ENCODE measurements around the gene FREM2. TPM values are rescaled to one million over a fixed set of nuclear protein-coding genes. Genes with fewer than 3 reads are reported as not detected.

FREM2 gene
- total RNA-seq, 2 experiments from 2014 or later: not detected

GRCh38 chr13:38755793-38756192 lies 68.9 kb downstream of the FREM2 start:
- H3K36me3 ChIP-seq (ENCODE audit: insufficient read depth, low read length): no peaks in the 10 kb centered on the region
- no peaks in the 10 kb centered on the region for H3K9me2 ChIP-seq (ENCODE audit: insufficient read depth, low read length)
- TF ChIP-seq CTCF (conservative IDR thresholded peaks at IDR 0.05; ENCODE audit: low read length) (no peak), EZH2phosphoT487 (IDR thresholded peaks at IDR 0.05; ENCODE audit: borderline replicate concordance, low read depth, low read length) (no peak)
- no peak overlapping the region for H2AFZ ChIP-seq (ENCODE audit: low read length)
- H3K27ac ChIP-seq (ENCODE audit: low read depth, low read length, poor library complexity, severe bottlenecking): no peak overlapping the region
- H3K9me3 ChIP-seq (ENCODE audit: low read length): no peaks in the 10 kb centered on the region
- DNase-seq (ENCODE audit: low spot score): no peak
- no peaks in the 10 kb centered on the region for H4K20me1 ChIP-seq (ENCODE audit: insufficient read depth, low read length)
- no peaks in the 10 kb centered on the region for H3K79me2 ChIP-seq (ENCODE audit: insufficient read depth, low read depth, low read length)
- CTCF ChIA-PET (ENCODE audit: unreplicated experiment): no interaction called here
- POLR2A ChIA-PET: no interaction called here
- H3K4me3 ChIP-seq (ENCODE audit: low read depth, low read length, poor library complexity, severe bottlenecking): no peak overlapping the region
- intact Hi-C loops (cut with micrococcal nuclease; ENCODE audit: unreplicated experiment): no loop called here
- no peak overlapping the region for H3K4me2 ChIP-seq (ENCODE audit: low read length)
- H3K4me1 ChIP-seq (ENCODE audit: insufficient read depth, low read length, poor library complexity, severe bottlenecking): no peaks in the 10 kb centered on the region
- BruUV-seq (replicated peaks): no TSS peak

GRCh38 chr13:38758277-38758676 lies 71.4 kb downstream of the FREM2 start:
- no TSS peak for BruUV-seq (replicated peaks)
- intact Hi-C loops (cut with micrococcal nuclease; ENCODE audit: unreplicated experiment): no loop called here

GRCh38 chr13:38759390-38759789 lies 72.5 kb downstream of the FREM2 start:
- H3K36me3 ChIP-seq (ENCODE audit: insufficient read depth, low read length): no peaks in the 10 kb centered on the region
- H3K4me3 ChIP-seq (ENCODE audit: low read depth, low read length, poor library complexity, severe bottlenecking): no peak overlapping the region
- POLR2A ChIA-PET: interaction anchor here (0.6 to 1.2 kb wide), 4 partner anchors 10 to 1359 kb away, joined by 3 to 5 read pairs (median 4); no protein-coding TSS in a partner anchor
- CTCF ChIA-PET (ENCODE audit: unreplicated experiment): no interaction called here
- no peaks in the 10 kb centered on the region for H3K79me2 ChIP-seq (ENCODE audit: insufficient read depth, low read depth, low read length)
- no peak overlapping the region for H2AFZ ChIP-seq (ENCODE audit: low read length)
- no TSS peak for BruUV-seq (replicated peaks)
- no peaks in the 10 kb centered on the region for H3K9me2 ChIP-seq (ENCODE audit: insufficient read depth, low read length)
- no peak for TF ChIP-seq EZH2phosphoT487 (IDR thresholded peaks at IDR 0.05; ENCODE audit: borderline replicate concordance, low read depth, low read length)
- TF ChIP-seq CTCF (conservative IDR thresholded peaks at IDR 0.05; ENCODE audit: low read length): no peak
- no peaks in the 10 kb centered on the region for H3K9me3 ChIP-seq (ENCODE audit: low read length)
- no peak overlapping the region for H3K4me2 ChIP-seq (ENCODE audit: low read length)
- no peaks in the 10 kb centered on the region for H4K20me1 ChIP-seq (ENCODE audit: insufficient read depth, low read length)
- H3K27ac ChIP-seq (ENCODE audit: low read depth, low read length, poor library complexity, severe bottlenecking): no peak overlapping the region
- DNase-seq (ENCODE audit: low spot score): no peak
- intact Hi-C loops (cut with micrococcal nuclease; ENCODE audit: unreplicated experiment): no loop called here
- no peaks in the 10 kb centered on the region for H3K4me1 ChIP-seq (ENCODE audit: insufficient read depth, low read length, poor library complexity, severe bottlenecking)

More at GRCh38 chr13:38758277-38758676, 71.4 kb downstream of the FREM2 start:
- no peaks in the 10 kb centered on the region for H3K4me1 ChIP-seq (ENCODE audit: insufficient read depth, low read length, poor library complexity, severe bottlenecking)
- no peaks in the 10 kb centered on the region for H3K9me3 ChIP-seq (ENCODE audit: low read length)
- no peak for TF ChIP-seq EZH2phosphoT487 (IDR thresholded peaks at IDR 0.05; ENCODE audit: borderline replicate concordance, low read depth, low read length)
- TF ChIP-seq CTCF (conservative IDR thresholded peaks at IDR 0.05; ENCODE audit: low read length): no peak
- H3K27ac ChIP-seq (ENCODE audit: low read depth, low read length, poor library complexity, severe bottlenecking): no peak overlapping the region
- no peak overlapping the region for H3K4me2 ChIP-seq (ENCODE audit: low read length)
- no peaks in the 10 kb centered on the region for H4K20me1 ChIP-seq (ENCODE audit: insufficient read depth, low read length)
- H3K36me3 ChIP-seq (ENCODE audit: insufficient read depth, low read length): no peaks in the 10 kb centered on the region
- no peaks in the 10 kb centered on the region for H3K9me2 ChIP-seq (ENCODE audit: insufficient read depth, low read length)
- no peak overlapping the region for H2AFZ ChIP-seq (ENCODE audit: low read length)
- ChIA-PET CTCF (ENCODE audit: unreplicated experiment) (no interaction called here), POLR2A (no interaction called here)
- H3K4me3 ChIP-seq (ENCODE audit: low read depth, low read length, poor library complexity, severe bottlenecking): no peak overlapping the region
- no peak for DNase-seq (ENCODE audit: low spot score)
- H3K79me2 ChIP-seq (ENCODE audit: insufficient read depth, low read depth, low read length): no peaks in the 10 kb centered on the region

Data from OCI-LY7 (cell line).